Suprapubic skin (tissue), 4 donors: ENCODE measurements around the gene BCAS1.

Experiments used
- CTCF ChIP-seq, 2 donors: fragments of 200-600 bp in 1 of 2; fragments of 450-650 bp in 1 of 2; sonication (generic) in 1 of 2; IDR thresholded peaks; one replicate each; pipeline ENCODE4 v1.5.1; 2016 to 2019; ENCODE audit warnings: antibody characterized with exemption in 2 of 2, mild to moderate bottlenecking in 1 of 2, moderate library complexity in 1 of 2
- POLR2A ChIP-seq, 2 donors: fragments of 450-650 bp; IDR thresholded peaks; one replicate each; pipeline ENCODE4 v1.6.1; 2017; ENCODE audit warnings: antibody characterized with exemption in 2 of 2, mild to moderate bottlenecking in 2 of 2, moderate library complexity in 2 of 2
- POLR2AphosphoS5 ChIP-seq, 3 donors: sonication (generic); formaldehyde crosslinking; IDR thresholded peaks; one replicate each; pipeline ENCODE4 v1.6.1; 2017; ENCODE audit warnings: antibody characterized with exemption in 3 of 3

- TF ChIP-seq POLR2AphosphoS5 (IDR thresholded peaks at IDR 0.05) (no peak), CTCF (IDR thresholded peaks at IDR 0.05) (no peak), POLR2A (IDR thresholded peaks at IDR 0.05) (no peak)
Observed at GRCh38 chr20:54103762-54104600, 33.6 kb upstream of the BCAS1 start.
